ENCODE measurements around the gene RAB13. TPM values are rescaled to one million over a fixed set of nuclear protein-coding genes. Genes with fewer than 3 reads are reported as not detected.

Gene RAB13
- total RNA-seq, 1 experiment from 2014 or later, result 122 TPM

DNA sequence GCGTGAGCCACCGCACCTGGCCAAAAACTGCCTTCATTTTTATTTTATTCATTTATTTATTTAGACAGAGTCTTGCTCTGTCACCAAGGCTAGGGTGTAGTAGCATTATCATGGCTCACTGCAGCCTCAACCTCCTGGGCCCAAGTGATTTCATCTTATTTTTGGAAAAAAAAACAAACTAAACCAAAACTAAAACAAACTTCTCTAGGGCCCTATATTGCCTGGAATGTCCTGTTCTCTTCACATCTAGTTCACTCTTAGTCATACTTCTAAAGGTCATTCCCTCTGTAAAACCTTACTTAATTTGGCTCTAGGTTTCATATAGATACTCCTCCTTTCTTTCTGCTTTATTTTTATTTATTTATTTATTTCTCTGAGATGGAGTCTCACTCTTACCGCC is 20.0 kb upstream of the RAB13 start:
- no peaks in the 10 kb centered on the region; a peak in 2 of 7 replicates for H3K36me3 Mint-ChIP-seq (ENCODE audit: insufficient read depth in 1 of 3, low read depth in 3 of 3)
- no peak overlapping the region for H3K23ac ChIP-seq (ENCODE audit: insufficient read length, low read depth, low read length)
- no peaks in the 10 kb centered on the region for H3K27me3 ChIP-seq (ENCODE audit: insufficient read depth, low read length)
- no peak overlapping the region for H3K14ac ChIP-seq (ENCODE audit: insufficient read depth, low read length)
- H3K9ac ChIP-seq (ENCODE audit: extremely low read depth, insufficient read length, low read length), result no peak overlapping the region
- no peaks in the 10 kb centered on the region for H3K79me1 ChIP-seq (ENCODE audit: insufficient read depth, low read depth, low read length, poor library complexity, severe bottlenecking)
- no peak overlapping the region for H2BK15ac ChIP-seq (ENCODE audit: low read depth, low read length)
- no peaks in the 10 kb centered on the region for H3K27me3 Mint-ChIP-seq (ENCODE audit: low read depth)
- H2BK20ac ChIP-seq (ENCODE audit: low read depth, low read length, poor library complexity, severe bottlenecking), result no peak overlapping the region
- no peak for DNase-seq
- H4K20me1 ChIP-seq (ENCODE audit: control insufficient read depth, insufficient read depth, insufficient read length), result no peaks in the 10 kb centered on the region
- no peak overlapping the region for H4K5ac ChIP-seq (ENCODE audit: insufficient read length, low read depth, low read length)
- H3K18ac ChIP-seq (ENCODE audit: insufficient read length, low read depth, low read length), result no peak overlapping the region
- no peak overlapping the region for H3K4me2 ChIP-seq (ENCODE audit: insufficient read depth, insufficient read length, low read length)
- no peaks in the 10 kb centered on the region for H3K9me3 Mint-ChIP-seq
- no peaks in the 10 kb centered on the region for H3K9me3 ChIP-seq (ENCODE audit: control insufficient read depth, low read depth, low read length)
- no peak overlapping the region for H2BK5ac ChIP-seq (ENCODE audit: insufficient read length, low read length)
- no peaks in the 10 kb centered on the region for H3K4me1 Mint-ChIP-seq
- no peak overlapping the region for H3K4ac ChIP-seq (ENCODE audit: low read depth, low read length)
- no peak overlapping the region for H4K91ac ChIP-seq (ENCODE audit: insufficient read length, low read depth, low read length)
- TF ChIP-seq, protein P1, sequence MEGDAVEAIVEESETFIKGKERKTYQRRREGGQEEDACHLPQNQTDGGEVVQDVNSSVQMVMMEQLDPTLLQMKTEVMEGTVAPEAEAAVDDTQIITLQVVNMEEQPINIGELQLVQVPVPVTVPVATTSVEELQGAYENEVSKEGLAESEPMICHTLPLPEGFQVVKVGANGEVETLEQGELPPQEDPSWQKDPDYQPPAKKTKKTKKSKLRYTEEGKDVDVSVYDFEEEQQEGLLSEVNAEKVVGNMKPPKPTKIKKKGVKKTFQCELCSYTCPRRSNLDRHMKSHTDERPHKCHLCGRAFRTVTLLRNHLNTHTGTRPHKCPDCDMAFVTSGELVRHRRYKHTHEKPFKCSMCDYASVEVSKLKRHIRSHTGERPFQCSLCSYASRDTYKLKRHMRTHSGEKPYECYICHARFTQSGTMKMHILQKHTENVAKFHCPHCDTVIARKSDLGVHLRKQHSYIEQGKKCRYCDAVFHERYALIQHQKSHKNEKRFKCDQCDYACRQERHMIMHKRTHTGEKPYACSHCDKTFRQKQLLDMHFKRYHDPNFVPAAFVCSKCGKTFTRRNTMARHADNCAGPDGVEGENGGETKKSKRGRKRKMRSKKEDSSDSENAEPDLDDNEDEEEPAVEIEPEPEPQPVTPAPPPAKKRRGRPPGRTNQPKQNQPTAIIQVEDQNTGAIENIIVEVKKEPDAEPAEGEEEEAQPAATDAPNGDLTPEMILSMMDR (conservative IDR thresholded peaks at IDR 0.05), result no peak
- no peaks in the 10 kb centered on the region for H3K79me2 ChIP-seq (ENCODE audit: insufficient read depth, low read length)
- no peak overlapping the region for H2BK120ac ChIP-seq (ENCODE audit: low read depth, low read length, poor library complexity, severe bottlenecking)
- no peak overlapping the region for H2AK5ac ChIP-seq (ENCODE audit: insufficient read length, low read length)
- no peaks in the 10 kb centered on the region for H3K23me2 ChIP-seq (ENCODE audit: insufficient read length, low read depth, low read length, poor library complexity, severe bottlenecking)
- H3K4me1 ChIP-seq (ENCODE audit: insufficient read depth, low read length), result no peaks in the 10 kb centered on the region
- no peak overlapping the region for H2AFZ ChIP-seq (ENCODE audit: low read length)
- no peak overlapping the region for H4K8ac ChIP-seq (replicated peaks; ENCODE audit: insufficient read length, low read depth, low read length)
- no peak overlapping the region for H3K4me3 Mint-ChIP-seq
- H3K27ac ChIP-seq (ENCODE audit: insufficient read length, low read depth, low read length), result no peak overlapping the region
- no peak overlapping the region for H3K56ac ChIP-seq (ENCODE audit: insufficient read length, low read depth, low read length)
- no CpG with 5 or more reads among the region's 3 CpGs for WGBS (ENCODE audit: extremely low coverage, insufficient read length, low lambda C conversion rate)
- no peak overlapping the region for H3K27ac Mint-ChIP-seq
- H3T11ph ChIP-seq (ENCODE audit: low read length), result no peak overlapping the region
- no peak overlapping the region for H2BK12ac ChIP-seq (ENCODE audit: insufficient read length, low read depth, low read length)

Measured in H9 (cell line).